B cell (primary cell): ENCODE results near the gene KIR2DL1.

Experiments used
- CTCF ChIP-seq: fragments of 200-600 bp; IDR thresholded peaks from one replicate; pipeline ENCODE4 v1.8.0; 2022; ENCODE audit warnings: antibody characterized with exemption, mild to moderate bottlenecking
- EZH2 ChIP-seq: IDR thresholded peaks from 2 replicates; pipeline ENCODE4 v1.6.1; 2012; ENCODE audit warnings: borderline replicate concordance, low read depth, mild to moderate bottlenecking, moderate library complexity, low read length; ENCODE audit not compliant: insufficient read depth, poor library complexity, severe bottlenecking

GRCh38 chr19:54803410-54803809 lies 33.8 kb downstream of the KIR2DL1 start, which contains the start of gene KIR2DL4:
- no peak for TF ChIP-seq EZH2
- TF ChIP-seq CTCF: no peak
